Measurements from ENCODE around the gene GTF2B.

DNA sequence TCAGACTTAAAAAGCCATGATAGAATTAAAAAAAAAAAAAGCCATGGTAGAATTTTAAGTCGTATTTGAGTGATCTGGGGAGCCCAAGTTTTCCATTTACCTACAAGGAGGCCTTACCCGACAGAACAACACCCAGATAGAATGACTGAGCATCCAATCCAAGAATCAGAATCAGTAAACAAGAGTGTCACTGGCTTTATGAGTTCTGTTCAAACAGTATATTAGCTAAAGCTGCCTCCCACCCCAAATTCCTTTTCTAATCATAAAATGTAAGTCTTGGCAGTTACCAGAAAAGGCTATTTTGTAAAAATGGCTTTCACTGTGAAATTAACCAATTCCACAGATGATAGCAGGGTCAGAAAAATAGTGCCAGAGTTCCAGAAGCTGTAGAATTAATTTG is 1.2 kb downstream of the GTF2B start:
- TF ChIP-seq, protein P1, sequence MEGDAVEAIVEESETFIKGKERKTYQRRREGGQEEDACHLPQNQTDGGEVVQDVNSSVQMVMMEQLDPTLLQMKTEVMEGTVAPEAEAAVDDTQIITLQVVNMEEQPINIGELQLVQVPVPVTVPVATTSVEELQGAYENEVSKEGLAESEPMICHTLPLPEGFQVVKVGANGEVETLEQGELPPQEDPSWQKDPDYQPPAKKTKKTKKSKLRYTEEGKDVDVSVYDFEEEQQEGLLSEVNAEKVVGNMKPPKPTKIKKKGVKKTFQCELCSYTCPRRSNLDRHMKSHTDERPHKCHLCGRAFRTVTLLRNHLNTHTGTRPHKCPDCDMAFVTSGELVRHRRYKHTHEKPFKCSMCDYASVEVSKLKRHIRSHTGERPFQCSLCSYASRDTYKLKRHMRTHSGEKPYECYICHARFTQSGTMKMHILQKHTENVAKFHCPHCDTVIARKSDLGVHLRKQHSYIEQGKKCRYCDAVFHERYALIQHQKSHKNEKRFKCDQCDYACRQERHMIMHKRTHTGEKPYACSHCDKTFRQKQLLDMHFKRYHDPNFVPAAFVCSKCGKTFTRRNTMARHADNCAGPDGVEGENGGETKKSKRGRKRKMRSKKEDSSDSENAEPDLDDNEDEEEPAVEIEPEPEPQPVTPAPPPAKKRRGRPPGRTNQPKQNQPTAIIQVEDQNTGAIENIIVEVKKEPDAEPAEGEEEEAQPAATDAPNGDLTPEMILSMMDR (conservative IDR thresholded peaks at IDR 0.05; ENCODE audit: low read depth in 2 of 2) = no peak
- TF ChIP-seq EZH2phosphoT487 (IDR thresholded peaks at IDR 0.05; ENCODE audit: unreplicated experiment) = no peak
- TF ChIP-seq CREB1 (CRISPR knock-in tag; IDR thresholded peaks at IDR 0.05; ENCODE audit: low read depth) = no peak
- no peak for TF ChIP-seq POLR2AphosphoS5 (IDR thresholded peaks at IDR 0.05; ENCODE audit: low read depth)
- TF ChIP-seq EZH2 (IDR thresholded peaks at IDR 0.05; ENCODE audit: low read depth, unreplicated experiment) = no peak
- TF ChIP-seq, protein P2, sequence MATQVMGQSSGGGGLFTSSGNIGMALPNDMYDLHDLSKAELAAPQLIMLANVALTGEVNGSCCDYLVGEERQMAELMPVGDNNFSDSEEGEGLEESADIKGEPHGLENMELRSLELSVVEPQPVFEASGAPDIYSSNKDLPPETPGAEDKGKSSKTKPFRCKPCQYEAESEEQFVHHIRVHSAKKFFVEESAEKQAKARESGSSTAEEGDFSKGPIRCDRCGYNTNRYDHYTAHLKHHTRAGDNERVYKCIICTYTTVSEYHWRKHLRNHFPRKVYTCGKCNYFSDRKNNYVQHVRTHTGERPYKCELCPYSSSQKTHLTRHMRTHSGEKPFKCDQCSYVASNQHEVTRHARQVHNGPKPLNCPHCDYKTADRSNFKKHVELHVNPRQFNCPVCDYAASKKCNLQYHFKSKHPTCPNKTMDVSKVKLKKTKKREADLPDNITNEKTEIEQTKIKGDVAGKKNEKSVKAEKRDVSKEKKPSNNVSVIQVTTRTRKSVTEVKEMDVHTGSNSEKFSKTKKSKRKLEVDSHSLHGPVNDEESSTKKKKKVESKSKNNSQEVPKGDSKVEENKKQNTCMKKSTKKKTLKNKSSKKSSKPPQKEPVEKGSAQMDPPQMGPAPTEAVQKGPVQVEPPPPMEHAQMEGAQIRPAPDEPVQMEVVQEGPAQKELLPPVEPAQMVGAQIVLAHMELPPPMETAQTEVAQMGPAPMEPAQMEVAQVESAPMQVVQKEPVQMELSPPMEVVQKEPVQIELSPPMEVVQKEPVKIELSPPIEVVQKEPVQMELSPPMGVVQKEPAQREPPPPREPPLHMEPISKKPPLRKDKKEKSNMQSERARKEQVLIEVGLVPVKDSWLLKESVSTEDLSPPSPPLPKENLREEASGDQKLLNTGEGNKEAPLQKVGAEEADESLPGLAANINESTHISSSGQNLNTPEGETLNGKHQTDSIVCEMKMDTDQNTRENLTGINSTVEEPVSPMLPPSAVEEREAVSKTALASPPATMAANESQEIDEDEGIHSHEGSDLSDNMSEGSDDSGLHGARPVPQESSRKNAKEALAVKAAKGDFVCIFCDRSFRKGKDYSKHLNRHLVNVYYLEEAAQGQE (IDR thresholded peaks at IDR 0.05; ENCODE audit: unreplicated experiment) = no peak
- no peak for TF ChIP-seq STAT1 (IDR thresholded peaks at IDR 0.05; ENCODE audit: unreplicated experiment)
- TF ChIP-seq, protein P3, sequence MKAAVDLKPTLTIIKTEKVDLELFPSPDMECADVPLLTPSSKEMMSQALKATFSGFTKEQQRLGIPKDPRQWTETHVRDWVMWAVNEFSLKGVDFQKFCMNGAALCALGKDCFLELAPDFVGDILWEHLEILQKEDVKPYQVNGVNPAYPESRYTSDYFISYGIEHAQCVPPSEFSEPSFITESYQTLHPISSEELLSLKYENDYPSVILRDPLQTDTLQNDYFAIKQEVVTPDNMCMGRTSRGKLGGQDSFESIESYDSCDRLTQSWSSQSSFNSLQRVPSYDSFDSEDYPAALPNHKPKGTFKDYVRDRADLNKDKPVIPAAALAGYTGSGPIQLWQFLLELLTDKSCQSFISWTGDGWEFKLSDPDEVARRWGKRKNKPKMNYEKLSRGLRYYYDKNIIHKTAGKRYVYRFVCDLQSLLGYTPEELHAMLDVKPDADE (IDR thresholded peaks at IDR 0.05) = no peak
- TF ChIP-seq JUNB (IDR thresholded peaks at IDR 0.05; ENCODE audit: unreplicated experiment) = no peak
- TF ChIP-seq NANOG (IDR thresholded peaks at IDR 0.05; ENCODE audit: borderline replicate concordance) = no peak
- TF ChIP-seq, protein P4, sequence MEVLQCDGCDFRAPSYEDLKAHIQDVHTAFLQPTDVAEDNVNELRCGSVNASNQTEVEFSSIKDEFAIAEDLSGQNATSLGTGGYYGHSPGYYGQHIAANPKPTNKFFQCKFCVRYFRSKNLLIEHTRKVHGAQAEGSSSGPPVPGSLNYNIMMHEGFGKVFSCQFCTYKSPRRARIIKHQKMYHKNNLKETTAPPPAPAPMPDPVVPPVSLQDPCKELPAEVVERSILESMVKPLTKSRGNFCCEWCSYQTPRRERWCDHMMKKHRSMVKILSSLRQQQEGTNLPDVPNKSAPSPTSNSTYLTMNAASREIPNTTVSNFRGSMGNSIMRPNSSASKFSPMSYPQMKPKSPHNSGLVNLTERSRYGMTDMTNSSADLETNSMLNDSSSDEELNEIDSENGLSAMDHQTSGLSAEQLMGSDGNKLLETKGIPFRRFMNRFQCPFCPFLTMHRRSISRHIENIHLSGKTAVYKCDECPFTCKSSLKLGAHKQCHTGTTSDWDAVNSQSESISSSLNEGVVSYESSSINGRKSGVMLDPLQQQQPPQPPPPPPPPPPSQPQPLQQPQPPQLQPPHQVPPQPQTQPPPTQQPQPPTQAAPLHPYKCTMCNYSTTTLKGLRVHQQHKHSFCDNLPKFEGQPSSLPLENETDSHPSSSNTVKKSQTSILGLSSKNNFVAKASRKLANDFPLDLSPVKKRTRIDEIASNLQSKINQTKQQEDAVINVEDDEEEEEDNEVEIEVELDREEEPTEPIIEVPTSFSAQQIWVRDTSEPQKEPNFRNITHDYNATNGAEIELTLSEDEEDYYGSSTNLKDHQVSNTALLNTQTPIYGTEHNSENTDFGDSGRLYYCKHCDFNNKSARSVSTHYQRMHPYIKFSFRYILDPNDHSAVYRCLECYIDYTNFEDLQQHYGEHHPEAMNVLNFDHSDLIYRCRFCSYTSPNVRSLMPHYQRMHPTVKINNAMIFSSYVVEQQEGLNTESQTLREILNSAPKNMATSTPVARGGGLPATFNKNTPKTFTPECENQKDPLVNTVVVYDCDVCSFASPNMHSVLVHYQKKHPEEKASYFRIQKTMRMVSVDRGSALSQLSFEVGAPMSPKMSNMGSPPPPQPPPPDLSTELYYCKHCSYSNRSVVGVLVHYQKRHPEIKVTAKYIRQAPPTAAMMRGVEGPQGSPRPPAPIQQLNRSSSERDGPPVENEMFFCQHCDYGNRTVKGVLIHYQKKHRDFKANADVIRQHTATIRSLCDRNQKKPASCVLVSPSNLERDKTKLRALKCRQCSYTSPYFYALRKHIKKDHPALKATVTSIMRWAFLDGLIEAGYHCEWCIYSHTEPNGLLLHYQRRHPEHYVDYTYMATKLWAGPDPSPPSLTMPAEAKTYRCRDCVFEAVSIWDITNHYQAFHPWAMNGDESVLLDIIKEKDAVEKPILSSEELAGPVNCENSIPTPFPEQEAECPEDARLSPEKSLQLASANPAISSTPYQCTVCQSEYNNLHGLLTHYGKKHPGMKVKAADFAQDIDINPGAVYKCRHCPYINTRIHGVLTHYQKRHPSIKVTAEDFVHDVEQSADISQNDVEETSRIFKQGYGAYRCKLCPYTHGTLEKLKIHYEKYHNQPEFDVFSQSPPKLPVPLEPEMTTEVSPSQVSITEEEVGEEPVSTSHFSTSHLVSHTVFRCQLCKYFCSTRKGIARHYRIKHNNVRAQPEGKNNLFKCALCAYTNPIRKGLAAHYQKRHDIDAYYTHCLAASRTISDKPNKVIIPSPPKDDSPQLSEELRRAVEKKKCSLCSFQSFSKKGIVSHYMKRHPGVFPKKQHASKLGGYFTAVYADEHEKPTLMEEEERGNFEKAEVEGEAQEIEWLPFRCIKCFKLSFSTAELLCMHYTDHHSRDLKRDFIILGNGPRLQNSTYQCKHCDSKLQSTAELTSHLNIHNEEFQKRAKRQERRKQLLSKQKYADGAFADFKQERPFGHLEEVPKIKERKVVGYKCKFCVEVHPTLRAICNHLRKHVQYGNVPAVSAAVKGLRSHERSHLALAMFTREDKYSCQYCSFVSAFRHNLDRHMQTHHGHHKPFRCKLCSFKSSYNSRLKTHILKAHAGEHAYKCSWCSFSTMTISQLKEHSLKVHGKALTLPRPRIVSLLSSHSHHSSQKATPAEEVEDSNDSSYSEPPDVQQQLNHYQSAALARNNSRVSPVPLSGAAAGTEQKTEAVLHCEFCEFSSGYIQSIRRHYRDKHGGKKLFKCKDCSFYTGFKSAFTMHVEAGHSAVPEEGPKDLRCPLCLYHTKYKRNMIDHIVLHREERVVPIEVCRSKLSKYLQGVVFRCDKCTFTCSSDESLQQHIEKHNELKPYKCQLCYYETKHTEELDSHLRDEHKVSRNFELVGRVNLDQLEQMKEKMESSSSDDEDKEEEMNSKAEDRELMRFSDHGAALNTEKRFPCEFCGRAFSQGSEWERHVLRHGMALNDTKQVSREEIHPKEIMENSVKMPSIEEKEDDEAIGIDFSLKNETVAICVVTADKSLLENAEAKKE (CRISPR knock-in tag; IDR thresholded peaks at IDR 0.05) = no peak
